Smooth muscle cell (in vitro differentiated cells): ENCODE data around the gene LIG1. TPM values are rescaled to one million over a fixed set of nuclear protein-coding genes. Genes with fewer than 3 reads are reported as not detected.
"Not testable (repeated sequence)": the region's sequence is repeated elsewhere in the genome, so short reads cannot be mapped to it uniquely, and the experiment has no call there.

Experiments used
- DNase-seq: peaks from one replicate; lab custom pipeline; 2025; ENCODE audit not compliant: unreplicated experiment; lab: John Stamatoyannopoulos, UW
- H2AFZ ChIP-seq: fragments of 200-600 bp; sonication (generic); 2 replicates; pipeline ENCODE4 v1.6.0; 2016; ENCODE audit warnings: antibody characterized with exemption, low read depth, mild to moderate bottlenecking
- H3F3A ChIP-seq: fragments of 200-600 bp; sonication (generic); 2 replicates; pipeline ENCODE4 v1.6.0; 2017; ENCODE audit warnings: antibody characterized with exemption, low read depth
- H3K27ac ChIP-seq: fragments of 200-600 bp; sonication (generic); 2 replicates; pipeline ENCODE4 v1.5.1; 2016; ENCODE audit warnings: low read depth, mild to moderate bottlenecking
- H3K27me3 ChIP-seq: fragments of 200-600 bp; sonication (generic); 2 replicates; pipeline ENCODE4 v1.6.1; 2016; ENCODE audit warnings: low read depth, mild to moderate bottlenecking
- H3K36me3 ChIP-seq: fragments of 200-600 bp; sonication (generic); 2 replicates; pipeline ENCODE4 v1.5.1; 2016; ENCODE audit warnings: low read depth
- H3K4me1 ChIP-seq: fragments of 200-600 bp; sonication (generic); 2 replicates; pipeline ENCODE4 v1.5.1; 2016; ENCODE audit warnings: low read depth
- H3K4me2 ChIP-seq: fragments of 200-600 bp; sonication (generic); 2 replicates; pipeline ENCODE4 v1.6.0; 2016; ENCODE audit warnings: mild to moderate bottlenecking
- H3K4me3 ChIP-seq: fragments of 200-600 bp; sonication (generic); 2 replicates; pipeline ENCODE4 v1.5.1; 2016; ENCODE audit warnings: mild to moderate bottlenecking
- H3K79me2 ChIP-seq: fragments of 200-600 bp; sonication (generic); 2 replicates; pipeline ENCODE4 v1.6.0; 2016; ENCODE audit warnings: low read depth, mild to moderate bottlenecking
- H3K9ac ChIP-seq: fragments of 200-600 bp; sonication (generic); 2 replicates; pipeline ENCODE4 v1.6.0; 2016; ENCODE audit warnings: low read depth
- H3K9me3 ChIP-seq: fragments of 200-600 bp; sonication (generic); replicated peaks from 2 replicates; pipeline ENCODE4 v1.5.1; 2016; ENCODE audit warnings: low read depth
- H4K20me1 ChIP-seq: fragments of 200-600 bp; sonication (generic); 2 replicates; pipeline ENCODE4 v1.6.0; 2016; ENCODE audit warnings: low read depth
- CTCF ChIP-seq: fragments of 200-600 bp; sonication (generic); IDR thresholded peaks from 2 replicates; pipeline ENCODE4 v1.5.1; 2017; ENCODE audit warnings: borderline replicate concordance, mild to moderate bottlenecking, antibody characterized with exemption; ENCODE audit not compliant: insufficient read depth, poor library complexity, severe bottlenecking
- WGBS: methylation state at CpG from one replicate; pipeline ENCODE4 v1.1.7; 2016; ENCODE audit warnings: low lambda C conversion rate; 5-methylcytosine and 5-hydroxymethylcytosine counted together
- polyA plus RNA-seq: library from polyadenylated mRNA; unstranded; fragments of >200 nt; fragmentation: Nextera tagmentation; extraction: Ambion mirVana; gene quantifications from 2 replicates; pipeline ENCODE4 v1.2.1, GENCODE V29; 2016
- total RNA-seq: library from RNA; depleted of rRNA; stranded (reverse); fragments of >200 nt; gene quantifications from 2 replicates; pipeline ENCODE4 v1.2.3, GENCODE V29; 2014

Gene LIG1
- total and polyA plus RNA-seq, 2 experiments from 2014 or later = 16.5 to 26.1 TPM

GRCh38 chr19:48085904-48086864, 84.0 kb downstream of the LIG1 start:
- no peaks in the 10 kb centered on the region for H3F3A ChIP-seq
- H4K20me1 ChIP-seq = no peaks in the 10 kb centered on the region
- no peak overlapping the region for H2AFZ ChIP-seq
- H3K4me1 ChIP-seq = no peaks in the 10 kb centered on the region
- H3K4me3 ChIP-seq = no peak overlapping the region
- no peak for DNase-seq
- H3K27me3 ChIP-seq = no peaks in the 10 kb centered on the region
- H3K27ac ChIP-seq = no peak overlapping the region
- H3K9ac ChIP-seq = no peak overlapping the region
- no peak for TF ChIP-seq CTCF
- H3K9me3 ChIP-seq = no peaks in the 10 kb centered on the region
- H3K36me3 ChIP-seq = no peaks in the 10 kb centered on the region
- WGBS = 89% methylated on average over 7 of the region's 7 CpGs
- no peak overlapping the region for H3K4me2 ChIP-seq
- no peaks in the 10 kb centered on the region for H3K79me2 ChIP-seq

- H3K9ac ChIP-seq = no peak overlapping the region
- no peak overlapping the region for H2AFZ ChIP-seq
- no peak overlapping the region for H3K4me2 ChIP-seq
- no peak overlapping the region for H3K27ac ChIP-seq
- no peaks in the 10 kb centered on the region for H3K79me2 ChIP-seq
- no peaks in the 10 kb centered on the region for H3K27me3 ChIP-seq
- H4K20me1 ChIP-seq = no peaks in the 10 kb centered on the region
- no peak overlapping the region for H3K4me3 ChIP-seq
- no peaks in the 10 kb centered on the region for H3K9me3 ChIP-seq
- DNase-seq = no peak
- H3F3A ChIP-seq = no peaks in the 10 kb centered on the region
- TF ChIP-seq CTCF = no peak
- no peaks in the 10 kb centered on the region for H3K4me1 ChIP-seq
- 86% methylated on average over 3 of the region's 3 CpGs for WGBS
- no peaks in the 10 kb centered on the region for H3K36me3 ChIP-seq
Measured at GRCh38 chr19:48085076-48085475, 85.1 kb downstream of the LIG1 start.

- no peak overlapping the region for H3K4me3 ChIP-seq
- no peak for TF ChIP-seq CTCF
- no peaks in the 10 kb centered on the region for H3K36me3 ChIP-seq
- H3K4me1 ChIP-seq = no peaks in the 10 kb centered on the region
- WGBS = 94% methylated on average over 5 of the region's 5 CpGs
- H3K27ac ChIP-seq = no peak overlapping the region
- no peak overlapping the region for H3K4me2 ChIP-seq
- H3K27me3 ChIP-seq = no peaks in the 10 kb centered on the region
- H3K9me3 ChIP-seq = no peaks in the 10 kb centered on the region
- H4K20me1 ChIP-seq = no peaks in the 10 kb centered on the region
- DNase-seq = no peak
- H3K79me2 ChIP-seq = no peaks in the 10 kb centered on the region
- H2AFZ ChIP-seq = no peak overlapping the region
- no peak overlapping the region for H3K9ac ChIP-seq
- no peaks in the 10 kb centered on the region for H3F3A ChIP-seq
Measured at GRCh38 chr19:48081106-48081505, 89.0 kb downstream of the LIG1 start.

- H3K9me3 ChIP-seq, H4K20me1 ChIP-seq, H3K9ac ChIP-seq, DNase-seq, H3K4me1 ChIP-seq, H2AFZ ChIP-seq, H3K79me2 ChIP-seq, H3K4me3 ChIP-seq, H3K27me3 ChIP-seq, H3K4me2 ChIP-seq, H3K27ac ChIP-seq, H3F3A ChIP-seq, H3K36me3 ChIP-seq: not testable (repeated sequence)
- WGBS = 93% methylated on average over 3 of the region's 3 CpGs
Measured at GRCh38 chr19:48070177-48070769, 99.9 kb downstream of the LIG1 start.
